GM12801 (cell line): ENCODE data around the gene CGNL1.

Experiments used
- CTCF ChIP-seq: IDR thresholded peaks from one replicate; pipeline ENCODE4 v1.5.1; 2011; ENCODE audit warnings: control low read depth; ENCODE audit not compliant: insufficient read length; ENCODE audit errors: extremely low read depth

CGNL1 gene

DNA sequence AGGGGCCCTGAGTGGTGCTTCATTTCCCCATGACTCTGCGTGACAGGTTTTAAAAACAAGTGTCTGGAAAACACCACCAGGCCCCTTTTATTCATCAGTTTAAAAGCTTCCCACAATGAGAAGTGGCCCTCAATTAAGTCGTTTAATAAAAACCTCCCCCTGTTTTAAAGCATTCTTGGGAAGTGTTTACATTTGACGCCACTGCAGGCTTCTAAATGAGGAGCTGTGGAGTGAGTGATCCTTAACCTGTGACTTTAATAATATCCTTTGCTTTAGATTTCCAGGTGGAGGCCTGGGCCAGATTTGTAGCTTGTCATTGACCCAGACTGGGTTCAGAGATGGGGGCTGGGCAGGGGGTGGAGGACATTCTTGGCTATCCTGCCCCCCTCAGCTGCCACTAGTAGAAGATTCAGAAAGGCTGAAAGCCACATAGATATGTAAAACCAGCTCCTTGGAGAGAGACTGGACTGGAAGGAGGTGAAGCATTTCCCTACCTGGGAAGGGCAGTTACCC, 11.3 kb downstream of the CGNL1 start:
- TF ChIP-seq CTCF = no peak

DNA sequence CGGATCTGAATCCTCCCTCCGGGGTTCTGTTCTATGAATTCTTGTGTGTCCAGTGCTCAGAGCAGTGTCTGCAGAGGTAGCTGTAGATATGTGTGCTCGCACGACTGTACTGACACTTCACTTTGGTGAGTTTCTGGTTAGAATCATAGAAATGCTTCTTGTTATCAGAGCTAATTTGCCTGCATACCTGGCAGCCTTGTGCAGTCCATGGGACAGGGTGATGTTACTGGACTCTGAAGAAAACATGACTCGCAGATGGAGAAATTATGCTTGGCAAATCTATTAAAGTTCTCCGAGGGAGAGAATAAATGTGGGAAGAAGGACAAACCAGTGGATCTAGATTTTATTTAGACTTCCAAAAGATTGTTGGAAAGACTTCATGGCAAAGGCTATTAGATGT, 12.2 kb downstream of the CGNL1 start:
- no peak for TF ChIP-seq CTCF

DNA sequence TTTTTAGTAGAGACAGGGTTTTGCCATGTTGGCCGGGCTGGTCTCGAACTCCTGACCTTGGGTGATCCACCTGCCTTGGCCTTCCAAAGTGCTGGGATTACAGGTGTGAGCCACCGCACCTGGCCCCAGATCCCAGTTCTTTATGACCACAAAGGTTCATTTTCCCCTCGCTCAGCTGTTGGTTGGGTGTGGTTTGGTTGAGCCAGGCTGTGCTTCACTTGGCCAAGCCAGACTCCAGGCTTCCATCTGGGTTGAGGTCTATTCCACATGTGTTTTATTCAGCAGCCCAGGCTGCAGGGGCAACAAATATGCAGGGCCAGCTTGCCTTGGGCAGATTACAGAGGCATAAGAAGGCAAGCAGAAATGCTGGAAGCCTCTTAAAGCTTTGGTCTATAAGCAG, 13.7 kb downstream of the CGNL1 start:
- TF ChIP-seq CTCF = no peak

- no peak for TF ChIP-seq CTCF
Measured at GRCh38 chr15:57390583-57390982, 14.3 kb downstream of the CGNL1 start.

DNA sequence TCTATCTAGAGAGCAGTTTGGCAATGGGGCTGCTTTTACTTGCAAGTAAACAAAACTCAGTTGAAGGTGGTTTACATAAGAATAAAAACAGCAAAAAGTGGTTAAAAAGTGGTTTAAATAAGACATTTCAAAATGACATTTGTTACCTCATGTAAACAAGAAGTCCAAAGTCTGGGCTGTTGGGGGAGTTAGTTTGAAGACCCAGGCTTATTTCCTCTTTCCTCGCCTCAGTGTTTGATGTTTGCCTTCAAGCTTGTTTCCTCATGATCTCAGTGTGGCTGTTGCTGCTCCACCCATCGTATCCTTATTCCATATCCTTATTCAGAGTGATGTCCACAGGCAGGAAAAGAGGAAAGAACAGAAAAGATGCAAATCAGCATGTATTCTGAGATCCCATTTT, 15.2 kb downstream of the CGNL1 start:
- TF ChIP-seq CTCF = no peak

GRCh38 chr15:57393061-57393460, 16.8 kb downstream of the CGNL1 start:
- TF ChIP-seq CTCF = no peak

DNA sequence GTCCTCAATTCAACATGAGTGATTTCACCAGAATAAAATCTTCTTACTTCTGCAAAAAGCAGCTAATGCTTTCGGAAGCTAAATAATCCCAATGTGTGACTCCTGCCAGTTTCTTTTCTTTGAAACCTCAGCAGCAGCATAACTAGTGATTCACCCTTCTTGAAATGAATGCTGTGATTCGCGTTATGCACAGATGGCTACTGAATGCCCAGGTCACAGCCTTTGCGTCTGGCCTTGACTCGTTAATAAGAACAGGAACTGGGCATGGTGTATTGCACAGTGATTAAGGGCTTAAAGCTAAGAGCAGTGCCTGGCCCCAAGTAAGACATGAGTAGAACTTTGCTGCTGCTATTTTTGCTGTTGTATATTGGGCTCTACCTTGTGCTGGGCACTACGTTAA, 19.0 kb downstream of the CGNL1 start:
- no peak for TF ChIP-seq CTCF

DNA sequence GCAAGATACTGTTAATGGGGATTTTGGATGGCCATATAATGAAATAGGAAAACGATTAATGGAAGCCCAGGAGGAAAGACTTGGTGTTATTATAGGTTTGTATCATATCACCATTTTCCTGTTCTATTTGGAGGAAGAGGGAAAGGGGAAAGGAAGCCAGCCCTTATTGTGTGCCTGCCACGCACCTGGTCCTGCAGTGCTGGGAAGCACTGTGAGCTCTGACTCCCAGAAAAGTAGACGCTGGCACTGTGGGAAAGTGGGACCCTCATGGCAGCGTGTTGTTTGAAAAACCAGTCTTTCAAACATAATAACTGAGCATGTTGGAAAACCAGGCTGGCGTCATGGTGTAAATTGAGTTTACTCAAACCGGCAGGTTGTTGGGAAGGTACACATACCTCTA, 22.0 kb downstream of the CGNL1 start:
- no peak for TF ChIP-seq CTCF
